HL-60 (cell line): Measurements from ENCODE around the gene SS18.

Source experiments
- GABPA ChIP-seq: IDR thresholded peaks from 2 replicates; pipeline ENCODE4 v1.6.1; 2012; ENCODE audit warnings: low read depth
- POLR2AphosphoS5 ChIP-seq: IDR thresholded peaks from 2 replicates; pipeline ENCODE4 v1.6.1; 2012; ENCODE audit warnings: low read depth
- TF ChIP-seq, protein P1 (sequence below): IDR thresholded peaks from one replicate; pipeline ENCODE4 v1.5.1; 2011; ENCODE audit warnings: low read length, control low read depth, inconsistent platforms; ENCODE audit not compliant: insufficient read depth
- TF ChIP-seq, protein P2 (sequence below): IDR thresholded peaks from 2 replicates; pipeline ENCODE4 v1.6.1; 2012; ENCODE audit warnings: low read depth; ENCODE audit not compliant: insufficient replicate concordance

DNA sequence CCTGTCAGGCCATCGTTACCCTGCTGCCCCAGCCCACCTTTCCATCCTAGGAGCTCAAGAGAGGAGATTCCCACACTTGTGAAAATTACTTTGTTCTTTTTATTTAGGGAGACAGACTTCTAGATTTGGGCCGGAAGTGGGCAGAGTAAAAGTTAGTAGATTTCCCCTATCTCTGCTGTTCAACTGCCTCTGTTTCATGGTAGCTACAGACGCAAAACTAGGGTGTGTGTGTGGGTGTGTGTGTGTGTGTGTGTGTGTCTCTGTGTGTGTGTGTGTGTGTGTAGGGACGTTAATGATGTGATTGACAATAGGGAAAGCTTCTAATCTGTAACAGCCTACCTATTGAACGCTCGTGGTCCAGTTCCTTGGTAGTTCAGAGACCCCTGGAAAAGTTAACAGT, 43.7 kb upstream of the SS18 start:
- TF ChIP-seq POLR2AphosphoS5 = no peak
- TF ChIP-seq, protein P1, sequence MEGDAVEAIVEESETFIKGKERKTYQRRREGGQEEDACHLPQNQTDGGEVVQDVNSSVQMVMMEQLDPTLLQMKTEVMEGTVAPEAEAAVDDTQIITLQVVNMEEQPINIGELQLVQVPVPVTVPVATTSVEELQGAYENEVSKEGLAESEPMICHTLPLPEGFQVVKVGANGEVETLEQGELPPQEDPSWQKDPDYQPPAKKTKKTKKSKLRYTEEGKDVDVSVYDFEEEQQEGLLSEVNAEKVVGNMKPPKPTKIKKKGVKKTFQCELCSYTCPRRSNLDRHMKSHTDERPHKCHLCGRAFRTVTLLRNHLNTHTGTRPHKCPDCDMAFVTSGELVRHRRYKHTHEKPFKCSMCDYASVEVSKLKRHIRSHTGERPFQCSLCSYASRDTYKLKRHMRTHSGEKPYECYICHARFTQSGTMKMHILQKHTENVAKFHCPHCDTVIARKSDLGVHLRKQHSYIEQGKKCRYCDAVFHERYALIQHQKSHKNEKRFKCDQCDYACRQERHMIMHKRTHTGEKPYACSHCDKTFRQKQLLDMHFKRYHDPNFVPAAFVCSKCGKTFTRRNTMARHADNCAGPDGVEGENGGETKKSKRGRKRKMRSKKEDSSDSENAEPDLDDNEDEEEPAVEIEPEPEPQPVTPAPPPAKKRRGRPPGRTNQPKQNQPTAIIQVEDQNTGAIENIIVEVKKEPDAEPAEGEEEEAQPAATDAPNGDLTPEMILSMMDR = no peak
- TF ChIP-seq, protein P2, sequence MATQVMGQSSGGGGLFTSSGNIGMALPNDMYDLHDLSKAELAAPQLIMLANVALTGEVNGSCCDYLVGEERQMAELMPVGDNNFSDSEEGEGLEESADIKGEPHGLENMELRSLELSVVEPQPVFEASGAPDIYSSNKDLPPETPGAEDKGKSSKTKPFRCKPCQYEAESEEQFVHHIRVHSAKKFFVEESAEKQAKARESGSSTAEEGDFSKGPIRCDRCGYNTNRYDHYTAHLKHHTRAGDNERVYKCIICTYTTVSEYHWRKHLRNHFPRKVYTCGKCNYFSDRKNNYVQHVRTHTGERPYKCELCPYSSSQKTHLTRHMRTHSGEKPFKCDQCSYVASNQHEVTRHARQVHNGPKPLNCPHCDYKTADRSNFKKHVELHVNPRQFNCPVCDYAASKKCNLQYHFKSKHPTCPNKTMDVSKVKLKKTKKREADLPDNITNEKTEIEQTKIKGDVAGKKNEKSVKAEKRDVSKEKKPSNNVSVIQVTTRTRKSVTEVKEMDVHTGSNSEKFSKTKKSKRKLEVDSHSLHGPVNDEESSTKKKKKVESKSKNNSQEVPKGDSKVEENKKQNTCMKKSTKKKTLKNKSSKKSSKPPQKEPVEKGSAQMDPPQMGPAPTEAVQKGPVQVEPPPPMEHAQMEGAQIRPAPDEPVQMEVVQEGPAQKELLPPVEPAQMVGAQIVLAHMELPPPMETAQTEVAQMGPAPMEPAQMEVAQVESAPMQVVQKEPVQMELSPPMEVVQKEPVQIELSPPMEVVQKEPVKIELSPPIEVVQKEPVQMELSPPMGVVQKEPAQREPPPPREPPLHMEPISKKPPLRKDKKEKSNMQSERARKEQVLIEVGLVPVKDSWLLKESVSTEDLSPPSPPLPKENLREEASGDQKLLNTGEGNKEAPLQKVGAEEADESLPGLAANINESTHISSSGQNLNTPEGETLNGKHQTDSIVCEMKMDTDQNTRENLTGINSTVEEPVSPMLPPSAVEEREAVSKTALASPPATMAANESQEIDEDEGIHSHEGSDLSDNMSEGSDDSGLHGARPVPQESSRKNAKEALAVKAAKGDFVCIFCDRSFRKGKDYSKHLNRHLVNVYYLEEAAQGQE = no peak
- TF ChIP-seq GABPA = no peak
